Lower lobe of right lung (tissue), 2 donors: ENCODE results near the gene FBN1. TPM values are rescaled to one million over a fixed set of nuclear protein-coding genes. Genes with fewer than 3 reads are reported as not detected.

Source experiments
- ATAC-seq, 2 donors: fragments of 200-7000 bp; cut with Tn5 transposase; one replicate each; pipeline ENCODE4 v1.9.1; 2020 to 2022; ENCODE audit warnings: mild to moderate bottlenecking in 2 of 2, moderate library complexity in 2 of 2
- DNase-seq: peaks from one replicate; pipeline ENCODE4 v3.0.0-alpha.2; 2020
- H3K27ac ChIP-seq: fragments of 200-600 bp; one replicate; pipeline ENCODE4 v1.8.0; 2022
- H3K27me3 ChIP-seq: fragments of 200-600 bp; one replicate; pipeline ENCODE4 v1.8.0; 2022; ENCODE audit warnings: low read depth
- H3K36me3 ChIP-seq: fragments of 200-600 bp; one replicate; pipeline ENCODE4 v1.8.0; 2022; ENCODE audit warnings: mild to moderate bottlenecking
- H3K4me1 ChIP-seq: fragments of 200-600 bp; one replicate; pipeline ENCODE4 v1.8.0; 2022
- H3K4me3 ChIP-seq: fragments of 200-600 bp; one replicate; pipeline ENCODE4 v1.8.0; 2022; ENCODE audit warnings: mild to moderate bottlenecking
- H3K9me3 ChIP-seq: fragments of 200-600 bp; one replicate; pipeline ENCODE4 v1.8.0; 2022
- intact Hi-C: fragments of 100-400 bp; cut with DNase I; formaldehyde crosslinking; loops from one replicate; pipeline ENCODE4 v1.11.0; 2022
- total RNA-seq: library from RNA; stranded (reverse); fragmentation: NEBNext Ultra II Directional; extraction: Animal tissue kit (Norgen Biotek cat#: 25700); gene quantifications from one replicate; pipeline ENCODE4 v1.2.1, GENCODE V29; 2021
- TF ChIP-seq, protein P1 (sequence below): fragments of 200-600 bp; IDR thresholded peaks from one replicate; pipeline ENCODE4 v1.8.0; 2022; ENCODE audit warnings: antibody characterized with exemption, mild to moderate bottlenecking
- donor health status: DM: no; HTN: yes; CAD: no; lungs with severe emphysema.

Gene FBN1
- total RNA-seq, 1 donor from 2014 or later, result 75.3 TPM

DNA sequence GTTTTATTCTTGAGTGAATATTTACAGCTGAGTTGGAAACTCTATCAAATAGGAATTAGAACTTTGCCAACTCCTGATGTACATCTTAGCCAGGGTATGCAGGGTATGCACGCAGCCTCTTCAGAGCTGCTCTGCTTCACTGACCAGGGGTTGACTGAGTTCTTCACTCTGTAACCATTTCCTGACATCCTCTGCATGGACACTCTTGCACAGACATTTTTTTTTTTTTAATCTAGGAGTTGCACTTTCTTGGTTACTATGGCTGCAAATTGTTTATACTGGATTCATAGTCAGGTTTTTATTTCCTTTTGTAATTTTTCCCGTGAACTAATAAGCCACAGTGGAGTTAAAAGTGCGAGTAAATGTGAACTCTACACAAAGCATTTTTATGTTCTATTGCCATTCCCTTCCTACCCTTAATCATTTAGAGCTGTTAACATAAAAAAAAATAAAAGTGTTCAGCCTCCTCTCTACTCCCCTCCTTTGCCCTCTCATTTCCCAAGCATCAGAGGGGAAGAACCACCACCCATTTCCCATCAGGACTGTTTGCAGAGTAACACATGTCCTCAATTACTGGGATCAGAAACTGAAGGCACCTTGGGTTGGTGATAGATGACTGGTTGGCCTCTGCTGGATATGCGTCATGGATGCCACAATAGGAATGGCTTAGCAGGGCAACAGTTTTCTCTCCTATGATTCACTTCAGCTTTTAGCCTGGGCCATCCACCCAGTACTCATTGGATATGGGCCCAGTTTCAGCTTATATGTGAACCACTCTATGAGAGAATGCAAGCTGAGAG lies 260.3 kb downstream of the FBN1 start:
- ATAC-seq (no peak), DNase-seq (no peak)
- TF ChIP-seq, protein P1, sequence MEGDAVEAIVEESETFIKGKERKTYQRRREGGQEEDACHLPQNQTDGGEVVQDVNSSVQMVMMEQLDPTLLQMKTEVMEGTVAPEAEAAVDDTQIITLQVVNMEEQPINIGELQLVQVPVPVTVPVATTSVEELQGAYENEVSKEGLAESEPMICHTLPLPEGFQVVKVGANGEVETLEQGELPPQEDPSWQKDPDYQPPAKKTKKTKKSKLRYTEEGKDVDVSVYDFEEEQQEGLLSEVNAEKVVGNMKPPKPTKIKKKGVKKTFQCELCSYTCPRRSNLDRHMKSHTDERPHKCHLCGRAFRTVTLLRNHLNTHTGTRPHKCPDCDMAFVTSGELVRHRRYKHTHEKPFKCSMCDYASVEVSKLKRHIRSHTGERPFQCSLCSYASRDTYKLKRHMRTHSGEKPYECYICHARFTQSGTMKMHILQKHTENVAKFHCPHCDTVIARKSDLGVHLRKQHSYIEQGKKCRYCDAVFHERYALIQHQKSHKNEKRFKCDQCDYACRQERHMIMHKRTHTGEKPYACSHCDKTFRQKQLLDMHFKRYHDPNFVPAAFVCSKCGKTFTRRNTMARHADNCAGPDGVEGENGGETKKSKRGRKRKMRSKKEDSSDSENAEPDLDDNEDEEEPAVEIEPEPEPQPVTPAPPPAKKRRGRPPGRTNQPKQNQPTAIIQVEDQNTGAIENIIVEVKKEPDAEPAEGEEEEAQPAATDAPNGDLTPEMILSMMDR, result no peak
- intact Hi-C loops, result no loop called here
- H3K9me3 ChIP-seq, result no peaks in the 10 kb centered on the region
- no peaks in the 10 kb centered on the region for H3K36me3 ChIP-seq
- no peaks in the 10 kb centered on the region for H3K27me3 ChIP-seq
- no peak overlapping the region for H3K27ac ChIP-seq
- no peak overlapping the region for H3K4me3 ChIP-seq
- peaks cover 5% of the 10 kb centered on the region for H3K4me1 ChIP-seq

DNA sequence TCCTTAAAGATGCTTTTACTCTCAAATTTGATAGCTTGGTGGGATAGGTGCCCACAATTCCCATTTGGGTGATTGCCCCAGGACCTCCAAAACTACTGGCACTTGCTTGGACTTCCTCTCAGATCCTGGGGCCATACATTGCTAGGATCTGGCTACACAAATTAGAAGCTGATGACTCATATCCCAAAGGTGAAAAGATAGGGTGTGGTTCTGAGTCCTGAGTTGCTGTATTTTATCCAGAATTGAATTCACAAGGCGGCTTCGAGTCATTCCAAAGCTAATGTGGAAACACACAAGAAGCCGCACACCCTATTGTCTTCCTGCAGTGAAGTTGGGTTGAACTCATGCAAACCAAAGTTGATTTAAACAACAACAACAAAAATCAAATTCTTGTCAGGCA lies 260.9 kb downstream of the FBN1 start:
- no peak for DNase-seq
- Histone ChIP-seq H3K4me1 (peaks cover 5% of the 10 kb centered on the region), H3K27me3 (no peaks in the 10 kb centered on the region), H3K27ac (no peak overlapping the region), H3K4me3 (no peak overlapping the region), H3K36me3 (no peaks in the 10 kb centered on the region), H3K9me3 (no peaks in the 10 kb centered on the region)
- no peak for ATAC-seq
- intact Hi-C loops, result no loop called here
- TF ChIP-seq, protein P1, result no peak

DNA sequence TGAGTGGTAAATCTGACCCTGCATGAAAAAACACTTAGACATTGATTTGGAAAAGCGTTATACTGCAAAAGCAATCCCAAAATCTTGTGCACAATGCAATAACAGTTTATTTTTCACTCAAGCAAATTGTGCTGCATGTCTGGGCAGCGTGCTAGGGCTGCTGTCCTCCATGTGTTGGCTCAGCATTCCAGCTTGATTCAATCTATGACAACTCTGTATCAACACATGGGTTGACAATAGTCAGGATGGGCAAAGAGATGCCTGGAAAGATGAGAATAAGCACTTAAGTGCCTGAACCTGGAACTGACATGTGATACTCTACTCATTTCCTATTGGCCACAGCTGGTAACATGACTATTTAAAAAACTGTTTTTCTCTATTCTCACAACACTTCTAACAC lies 262.5 kb downstream of the FBN1 start:
- intact Hi-C loops, result no loop called here
- Histone ChIP-seq H3K27ac (no peak overlapping the region), H3K27me3 (no peaks in the 10 kb centered on the region), H3K4me3 (no peak overlapping the region), H3K9me3 (no peaks in the 10 kb centered on the region), H3K4me1 (no peaks in the 10 kb centered on the region), H3K36me3 (no peaks in the 10 kb centered on the region)
- TF ChIP-seq, protein P1, result no peak
- DNase-seq, result no peak
- ATAC-seq, result no peak

DNA sequence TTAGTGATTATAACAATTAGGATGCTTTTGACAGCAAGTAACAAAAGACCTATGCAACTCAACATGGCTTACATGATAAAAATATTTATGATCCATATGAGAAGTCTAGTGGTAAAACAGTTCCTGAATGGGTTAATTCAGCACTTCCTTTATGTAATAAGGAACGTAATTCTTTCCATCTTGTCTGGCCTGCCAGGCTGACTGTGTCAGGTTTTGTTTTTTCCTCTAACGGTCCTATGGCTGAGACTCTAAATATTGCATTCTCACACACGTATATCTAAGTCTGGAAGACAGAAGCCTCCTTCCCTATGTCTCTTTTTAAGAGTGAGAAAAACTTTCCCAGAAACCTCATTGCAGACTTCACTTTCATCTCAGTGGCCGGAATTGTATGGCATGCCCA lies 263.6 kb downstream of the FBN1 start:
- no peak overlapping the region for H3K27ac ChIP-seq
- DNase-seq, result no peak
- no peaks in the 10 kb centered on the region for H3K9me3 ChIP-seq
- TF ChIP-seq, protein P1, result no peak
- intact Hi-C loops, result no loop called here
- H3K4me1 ChIP-seq, result no peaks in the 10 kb centered on the region
- no peak for ATAC-seq
- H3K36me3 ChIP-seq, result no peaks in the 10 kb centered on the region
- no peak overlapping the region for H3K4me3 ChIP-seq
- no peaks in the 10 kb centered on the region for H3K27me3 ChIP-seq

DNA sequence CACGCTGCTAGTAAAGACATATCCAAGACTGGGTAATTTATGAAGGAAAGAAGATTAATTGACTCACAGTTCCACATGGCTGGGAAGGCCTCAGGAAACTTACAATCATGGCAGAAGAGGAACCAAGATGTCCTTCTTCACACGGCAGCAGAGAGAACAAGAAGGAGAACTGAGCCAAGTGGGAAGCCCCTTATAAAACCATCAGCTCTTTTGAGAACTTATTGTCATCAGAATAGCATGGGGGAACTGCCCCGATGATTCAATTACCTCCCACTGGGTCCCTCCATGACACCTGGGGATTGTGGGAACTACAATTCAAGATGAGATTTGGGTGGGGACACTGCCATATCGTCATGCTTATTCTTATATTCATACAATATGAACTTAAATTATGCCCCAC lies 265.3 kb downstream of the FBN1 start:
- TF ChIP-seq, protein P1, result no peak
- Histone ChIP-seq H3K27me3 (no peaks in the 10 kb centered on the region), H3K4me1 (no peaks in the 10 kb centered on the region), H3K9me3 (no peaks in the 10 kb centered on the region), H3K27ac (no peak overlapping the region), H3K36me3 (no peaks in the 10 kb centered on the region), H3K4me3 (no peak overlapping the region)
- DNase-seq, result no peak
- intact Hi-C loops, result no loop called here
- ATAC-seq, result no peak
